Subcutaneous abdominal adipose tissue (tissue), 5 donors: ENCODE results near the gene NOP10.
A peak's percentile ranks its signal among the peaks of the same experiment; 100 is the strongest.

Source experiments
- H3K27ac ChIP-seq: one replicate; pipeline ENCODE4 v1.7.0; 2013; ENCODE audit warnings: low read depth, mild to moderate bottlenecking, inconsistent platforms, low read length, moderate library complexity
- H3K27me3 ChIP-seq, 5 donors: one replicate each; pipeline ENCODE4 v1.7.0; 2013; ENCODE audit warnings: low read length in 5 of 5, inconsistent platforms in 1 of 5; ENCODE audit not compliant: control insufficient read depth in 5 of 5, insufficient read depth in 4 of 5
- H3K36me3 ChIP-seq, 5 donors: one replicate each; pipeline ENCODE4 v1.7.0; 2013; ENCODE audit warnings: low read length in 5 of 5; ENCODE audit not compliant: control insufficient read depth in 5 of 5, insufficient read depth in 5 of 5
- H3K4me1 ChIP-seq, 5 donors: one replicate each; pipeline ENCODE4 v1.7.0; 2013; ENCODE audit warnings: low read length in 5 of 5, mild to moderate bottlenecking in 3 of 5, moderate library complexity in 1 of 5; ENCODE audit not compliant: control insufficient read depth in 5 of 5, insufficient read depth in 5 of 5
- H3K4me3 ChIP-seq, 5 donors: one replicate each; pipeline ENCODE4 v1.7.0; 2013; ENCODE audit warnings: low read length in 5 of 5, low read depth in 1 of 5
- H3K9ac ChIP-seq, 5 donors: one replicate each; pipeline ENCODE4 v1.7.0; 2013; ENCODE audit warnings: low read length in 5 of 5, mild to moderate bottlenecking in 4 of 5, moderate library complexity in 3 of 5
- H3K9me3 ChIP-seq, 5 donors: one replicate each; pipeline ENCODE4 v1.7.0; 2013; ENCODE audit warnings: low read length in 5 of 5; ENCODE audit not compliant: control insufficient read depth in 5 of 5
- donor health status: healthy.
- donor health status: healthy.
- donor health status: healthy.
- donor health status: healthy.
- donor health status: healthy.

Gene NOP10

GRCh38 chr15:34367101-34368081 lies 24.5 kb upstream of the NOP10 start, which contains the start of gene LPCAT4:
Gene LPCAT4 (minus strand): TSS chr15:34367196. CDS start chr15:34367100, 96 bp downstream.
- Histone ChIP-seq H3K36me3 (peaks cover 0 to 14% (median 5%) of the 10 kb centered on the region in 5 donors), H3K9me3 (no peaks in the 10 kb centered on the region), H3K4me1 (peaks cover 10 to 29% (median 20%) of the 10 kb centered on the region in 5 donors), H3K27me3 (no peaks in the 10 kb centered on the region), H3K9ac (peak within 1 kb of the TSS; percentile 54 to 95 (median 85)), H3K4me3 (peak within 1 kb of the TSS; percentile 87 to 97 (median 91)), H3K27ac (peak within 1 kb of the TSS; percentile 88)

GRCh38 chr15:34366271-34367065 lies 23.5 kb upstream of the NOP10 start:
- peaks cover 10 to 29% (median 20%) of the 10 kb centered on the region in 5 donors for H3K4me1 ChIP-seq
- H3K9ac ChIP-seq = peak overlapping the region in 3 of 5 donors; percentile 48 to 74 (median 53)
- H3K27ac ChIP-seq = peak overlapping the region; percentile 7

DNA sequence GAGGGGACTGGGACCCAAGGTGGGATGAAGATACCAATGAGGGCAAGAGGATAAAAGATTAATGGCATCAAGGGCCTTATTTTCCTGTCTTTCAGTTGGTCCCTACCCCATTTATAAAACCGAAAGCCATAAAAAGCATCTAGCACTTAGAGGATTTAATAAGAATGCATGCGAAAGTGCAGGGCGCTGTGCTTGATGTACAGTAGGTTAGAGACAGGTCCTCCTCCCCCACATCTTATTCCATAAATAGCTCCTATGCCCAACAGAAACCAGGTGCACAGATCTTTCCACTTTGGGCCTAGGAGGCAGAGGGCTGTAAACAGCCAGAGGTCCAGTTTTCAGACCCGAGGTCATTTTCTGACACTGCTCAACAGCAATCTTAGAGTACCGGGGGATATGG lies 22.9 kb upstream of the NOP10 start:
- H3K9me3 ChIP-seq = no peaks in the 10 kb centered on the region
- no peaks in the 10 kb centered on the region for H3K27me3 ChIP-seq
- H3K36me3 ChIP-seq = peaks cover 0 to 25% (median 9%) of the 10 kb centered on the region in 5 donors
- H3K4me1 ChIP-seq = peaks cover 10 to 29% (median 20%) of the 10 kb centered on the region in 5 donors
- H3K27ac ChIP-seq = peak overlapping the region; percentile 7
- peak overlapping the region in 4 of 5 donors; percentile 9 to 74 (median 50) for H3K9ac ChIP-seq
- H3K4me3 ChIP-seq = peak overlapping the region; percentile 65 to 97 (median 91)

More at GRCh38 chr15:34366271-34367065, 23.5 kb upstream of the NOP10 start:
- no peaks in the 10 kb centered on the region for H3K27me3 ChIP-seq
- peaks cover 0 to 18% (median 5%) of the 10 kb centered on the region in 5 donors for H3K36me3 ChIP-seq
- peak overlapping the region; percentile 74 to 97 (median 91) for H3K4me3 ChIP-seq
- H3K9me3 ChIP-seq = no peaks in the 10 kb centered on the region

DNA sequence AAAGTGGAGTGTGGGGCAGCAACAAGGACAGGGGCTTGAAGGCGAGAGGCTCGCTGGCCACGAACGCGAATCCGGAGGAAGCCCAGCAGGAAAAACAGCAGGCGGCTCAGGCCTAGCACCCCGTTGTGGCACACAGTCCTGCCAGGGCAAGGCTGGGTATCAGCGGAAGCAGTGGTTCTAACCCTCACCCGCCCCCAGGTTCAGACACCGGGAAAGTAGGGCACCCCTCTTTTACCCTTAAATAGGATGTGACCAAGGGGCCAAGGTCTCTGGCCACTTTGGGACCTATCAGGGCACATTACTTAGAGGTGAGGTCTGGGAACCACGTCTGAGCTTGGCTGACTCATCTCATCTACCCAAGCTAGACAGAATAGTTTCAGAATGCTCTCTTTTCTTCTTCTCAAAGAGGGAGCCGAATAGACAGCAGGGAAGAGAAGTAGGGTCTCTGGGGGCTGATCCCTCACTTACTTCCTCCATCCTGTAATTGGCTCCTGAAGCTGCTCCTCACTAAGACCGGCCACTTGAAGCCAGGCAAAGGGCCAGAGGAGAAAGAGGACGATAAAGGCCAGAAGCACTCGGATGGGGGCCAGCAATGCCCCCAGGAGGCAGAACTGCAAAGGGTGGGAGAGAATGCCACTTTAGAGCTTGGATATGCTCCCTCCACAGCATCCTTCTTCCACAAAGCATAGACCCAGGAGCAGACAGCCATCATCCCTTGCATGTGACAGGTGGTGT lies 22.3 kb upstream of the NOP10 start:
- no peaks in the 10 kb centered on the region for H3K27me3 ChIP-seq
- peaks cover 10 to 29% (median 20%) of the 10 kb centered on the region in 5 donors for H3K4me1 ChIP-seq
- H3K9me3 ChIP-seq = no peaks in the 10 kb centered on the region
- no peak overlapping the region for H3K27ac ChIP-seq
- peak overlapping the region in 2 of 5 donors; percentile 91 to 96 for H3K4me3 ChIP-seq
- H3K9ac ChIP-seq = peak overlapping the region in 1 of 5 donors; percentile 9
- H3K36me3 ChIP-seq = peaks cover 0 to 29% (median 12%) of the 10 kb centered on the region in 5 donors

DNA sequence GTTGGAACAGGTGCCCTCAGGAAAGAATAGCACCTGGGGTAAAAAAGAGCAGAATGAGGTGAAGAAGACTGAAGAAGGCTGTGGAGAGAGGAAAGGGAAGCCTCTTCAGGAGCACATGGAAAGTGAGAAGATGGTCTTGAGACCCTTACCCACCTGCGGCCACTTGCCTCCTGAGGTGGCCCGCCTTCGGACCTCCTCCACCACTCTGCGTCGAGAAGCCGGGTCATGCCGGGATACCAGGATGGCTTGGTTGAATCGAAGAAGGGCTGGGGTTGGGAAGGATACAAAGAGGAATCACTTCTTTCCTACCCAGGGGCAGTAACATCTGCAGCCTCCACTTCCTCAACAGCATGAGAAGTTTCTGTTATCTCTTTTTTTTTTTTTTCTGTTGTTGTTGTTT lies 21.1 kb upstream of the NOP10 start:
- Histone ChIP-seq H3K27ac (no peak overlapping the region), H3K4me1 (peaks cover 10 to 29% (median 20%) of the 10 kb centered on the region in 5 donors), H3K9ac (no peak overlapping the region), H3K4me3 (no peak overlapping the region), H3K27me3 (no peaks in the 10 kb centered on the region), H3K36me3 (peaks cover 0 to 41% (median 21%) of the 10 kb centered on the region in 5 donors), H3K9me3 (no peaks in the 10 kb centered on the region)

DNA sequence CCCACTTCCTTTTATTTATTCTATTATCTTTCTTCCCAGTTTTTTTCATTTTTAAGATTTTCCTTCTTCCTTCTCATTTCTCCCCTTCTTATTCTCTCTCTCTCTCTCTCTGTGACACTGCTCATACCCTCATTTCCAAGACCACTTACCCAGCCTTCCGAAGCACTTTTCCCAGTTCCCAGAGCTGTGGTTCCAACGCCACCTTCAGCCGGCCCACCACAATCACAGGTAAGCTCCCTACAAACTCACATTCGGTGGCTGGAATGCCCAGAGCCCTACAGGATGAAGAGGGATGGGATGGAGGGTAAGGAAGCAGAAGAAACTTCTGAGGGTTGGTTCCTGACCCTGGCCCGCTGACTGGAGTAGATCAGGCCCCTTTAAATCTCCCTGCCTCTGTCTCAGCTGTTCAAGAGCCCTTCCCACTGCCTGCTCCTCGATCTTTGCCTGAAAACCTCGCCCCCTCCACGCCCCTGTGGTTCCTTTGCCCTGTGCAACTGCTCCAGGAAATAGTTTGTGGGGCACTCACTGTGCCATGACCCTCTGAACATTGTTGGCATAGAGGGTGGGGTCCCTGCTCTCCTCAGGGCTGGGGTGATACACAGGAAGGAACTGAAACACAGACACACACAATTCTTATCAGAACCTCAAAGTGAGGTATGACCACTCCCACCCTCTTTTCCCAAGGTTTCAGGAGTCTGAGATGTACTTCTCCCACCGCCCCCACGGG lies 19.3 kb upstream of the NOP10 start:
- no peak overlapping the region for H3K27ac ChIP-seq
- H3K4me1 ChIP-seq = peaks cover 5 to 15% (median 11%) of the 10 kb centered on the region in 5 donors
- H3K9me3 ChIP-seq = no peaks in the 10 kb centered on the region
- peaks cover 0 to 48% (median 23%) of the 10 kb centered on the region in 5 donors for H3K36me3 ChIP-seq
- H3K9ac ChIP-seq = no peak overlapping the region
- H3K27me3 ChIP-seq = no peaks in the 10 kb centered on the region
- H3K4me3 ChIP-seq = no peak overlapping the region

GRCh38 chr15:34361278-34361677 lies 18.3 kb upstream of the NOP10 start:
- H3K36me3 ChIP-seq = peaks cover 0 to 58% (median 28%) of the 10 kb centered on the region in 5 donors
- no peaks in the 10 kb centered on the region for H3K27me3 ChIP-seq
- peaks cover 5 to 9% (median 7%) of the 10 kb centered on the region in 5 donors for H3K4me1 ChIP-seq
- H3K27ac ChIP-seq = no peak overlapping the region
- no peak overlapping the region for H3K4me3 ChIP-seq
- H3K9me3 ChIP-seq = no peaks in the 10 kb centered on the region
- H3K9ac ChIP-seq = no peak overlapping the region

GRCh38 chr15:34360298-34360697 lies 17.4 kb upstream of the NOP10 start:
- Histone ChIP-seq H3K9me3 (no peaks in the 10 kb centered on the region), H3K27me3 (no peaks in the 10 kb centered on the region), H3K4me3 (no peak overlapping the region), H3K4me1 (peaks cover 0 to 2% (median 0%) of the 10 kb centered on the region in 5 donors), H3K27ac (no peak overlapping the region), H3K36me3 (peaks cover 0 to 66% (median 32%) of the 10 kb centered on the region in 5 donors), H3K9ac (no peak overlapping the region)

- Histone ChIP-seq H3K9ac (peak overlapping the region in 1 of 5 donors; percentile 6), H3K27me3 (no peaks in the 10 kb centered on the region), H3K4me3 (no peak overlapping the region), H3K4me1 (peaks cover 0 to 2% (median 0%) of the 10 kb centered on the region in 5 donors), H3K27ac (no peak overlapping the region), H3K36me3 (peaks cover 0 to 69% (median 32%) of the 10 kb centered on the region in 5 donors), H3K9me3 (no peaks in the 10 kb centered on the region)
Measured at GRCh38 chr15:34359416-34359815, 16.5 kb upstream of the NOP10 start.
